HG02610 (cell line): ENCODE results near the gene FGF21.
A peak's percentile ranks its signal among the peaks of the same experiment; 100 is the strongest.

Experiments used
- ATAC-seq: cut with Tn5 transposase; IDR thresholded peaks from one replicate; pipeline ENCODE4 v1.9.1; 2021; ENCODE audit warnings: mild to moderate bottlenecking, moderate library complexity; ENCODE audit not compliant: unreplicated experiment

FGF21 gene

DNA sequence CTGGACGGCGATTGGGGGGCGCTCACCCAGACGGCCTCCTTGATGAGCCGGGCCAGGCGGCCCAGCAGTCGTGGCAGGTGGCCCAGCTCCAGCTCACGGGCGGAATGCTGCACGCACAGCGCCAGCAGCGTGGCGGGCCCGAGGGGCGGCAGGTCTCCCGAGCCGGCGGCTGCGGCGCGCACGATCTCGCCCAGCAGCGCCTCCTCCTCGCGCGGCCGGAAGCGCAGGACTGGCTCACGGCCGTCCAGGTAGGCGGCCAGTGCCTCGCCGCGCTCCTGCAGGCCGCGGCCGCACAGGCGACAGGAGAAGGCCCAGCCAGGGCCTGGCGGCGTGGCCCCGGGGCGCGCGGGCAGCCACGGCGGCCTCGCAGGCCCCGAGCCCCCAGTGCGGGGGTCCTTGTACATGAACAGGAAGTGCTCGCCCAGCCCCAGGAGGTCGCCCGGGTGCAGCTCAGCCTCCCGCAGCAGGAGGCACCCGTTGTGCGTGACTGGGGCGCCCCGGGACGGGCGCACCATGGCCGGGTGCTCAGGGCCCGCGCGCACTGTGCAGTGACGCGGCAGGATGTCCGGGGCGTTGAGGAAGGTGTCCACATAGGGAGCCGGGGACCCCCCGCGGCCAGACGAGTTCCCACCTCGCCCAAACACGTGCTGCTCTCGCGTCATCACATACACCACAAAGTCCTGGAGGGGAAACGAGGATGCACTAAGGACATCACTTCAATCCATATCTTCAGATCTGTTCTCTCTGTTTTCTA lies 26.2 kb upstream of the FGF21 start:
- ATAC-seq = no peak

DNA sequence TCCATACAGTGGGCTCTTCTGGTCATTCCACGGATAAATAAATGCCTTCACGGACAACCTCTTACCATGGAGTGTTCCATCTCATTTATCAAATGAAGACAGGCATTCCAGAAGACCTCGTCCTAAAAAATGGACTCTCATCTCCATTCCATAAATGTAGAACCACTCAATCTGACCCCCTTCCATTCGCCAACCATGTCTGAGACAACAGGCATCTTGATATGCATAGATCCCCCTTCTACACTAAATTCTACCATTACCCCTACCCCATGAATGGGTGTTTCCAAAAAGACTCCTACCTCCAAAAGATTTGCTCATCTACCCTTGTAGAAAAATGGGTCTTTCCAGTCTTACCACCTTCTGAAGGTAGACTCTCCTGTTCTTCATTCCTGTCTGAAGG lies 23.9 kb upstream of the FGF21 start:
- no peak for ATAC-seq

DNA sequence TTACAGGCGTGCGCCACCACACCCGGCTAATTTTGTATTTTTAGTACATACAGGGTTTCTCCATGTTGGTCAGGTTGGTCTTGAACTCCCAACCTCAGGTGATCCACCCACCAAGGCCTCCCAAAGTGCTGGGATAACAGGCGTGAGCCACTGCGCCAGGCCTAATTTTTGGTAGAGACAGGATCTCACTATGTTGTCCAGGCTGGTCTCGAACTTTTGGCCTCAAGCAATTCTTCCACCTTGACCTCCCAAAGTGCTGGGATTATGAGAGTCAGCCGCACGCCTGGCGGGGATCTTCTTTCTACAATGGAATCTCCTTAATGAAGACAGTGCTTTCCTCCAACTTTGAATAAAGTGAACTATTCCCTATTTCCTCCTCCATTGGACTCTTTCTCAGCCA lies 20.7 kb upstream of the FGF21 start:
- no peak for ATAC-seq

DNA sequence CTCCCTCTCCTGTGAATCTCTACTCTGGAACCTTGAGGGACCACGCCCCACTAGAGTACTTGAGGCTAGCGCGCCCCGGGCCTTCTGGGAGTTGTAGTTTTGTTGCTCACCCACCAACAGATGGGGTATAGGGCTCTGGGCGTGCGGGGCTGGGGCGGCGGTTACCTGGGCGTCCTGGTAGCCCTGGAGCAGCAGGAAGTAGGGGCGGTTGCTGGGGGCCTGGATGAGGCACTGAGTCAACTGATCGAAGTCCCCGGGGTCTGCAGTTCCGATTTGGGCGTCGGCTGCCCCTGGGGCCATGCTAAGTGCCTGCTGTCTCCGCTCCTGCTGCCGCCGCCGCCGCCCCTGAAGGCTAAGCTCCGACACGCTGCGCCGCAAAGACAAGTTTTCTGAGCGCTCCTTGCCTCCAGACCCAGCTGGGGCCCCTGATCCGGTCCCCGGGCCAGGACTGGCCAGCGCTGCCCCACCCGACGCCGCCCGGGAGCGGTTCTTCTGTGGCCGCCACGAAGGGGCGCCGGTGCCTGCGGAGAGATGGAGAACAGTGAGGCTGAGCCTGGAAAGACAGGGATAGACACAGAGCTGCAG lies 20.2 kb upstream of the FGF21 start:
- ATAC-seq = no peak

DNA sequence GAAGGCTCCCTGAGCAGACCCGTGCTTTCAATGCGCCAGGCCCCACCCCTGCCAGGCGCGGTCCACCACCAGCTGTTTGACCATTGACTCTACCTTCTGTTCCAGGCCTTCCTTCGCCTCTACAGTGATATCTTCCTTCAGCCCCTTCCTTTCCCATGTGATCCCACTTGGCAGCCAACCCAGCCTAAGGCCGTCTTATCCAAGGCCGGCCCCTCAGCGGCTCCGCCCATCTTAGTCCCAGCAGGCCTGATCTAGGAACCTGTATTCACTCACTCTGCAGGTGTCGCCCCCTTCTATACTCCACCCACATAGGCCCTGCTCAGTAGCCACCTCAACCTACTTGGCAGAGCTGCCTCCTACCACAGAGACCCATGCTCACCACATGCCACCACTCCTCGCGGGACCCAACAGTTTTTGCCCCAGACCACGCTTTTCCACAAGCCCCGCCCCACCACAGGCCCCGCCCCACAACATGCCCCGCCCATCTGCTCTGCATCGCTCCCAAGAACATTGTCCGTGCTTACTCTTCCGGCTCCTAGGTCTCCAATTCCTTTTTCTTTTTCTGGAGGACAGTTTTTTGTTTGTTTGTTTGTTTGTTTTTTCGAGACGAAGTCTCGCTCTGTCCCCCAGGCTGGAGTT lies 17.8 kb upstream of the FGF21 start:
- no peak for ATAC-seq

DNA sequence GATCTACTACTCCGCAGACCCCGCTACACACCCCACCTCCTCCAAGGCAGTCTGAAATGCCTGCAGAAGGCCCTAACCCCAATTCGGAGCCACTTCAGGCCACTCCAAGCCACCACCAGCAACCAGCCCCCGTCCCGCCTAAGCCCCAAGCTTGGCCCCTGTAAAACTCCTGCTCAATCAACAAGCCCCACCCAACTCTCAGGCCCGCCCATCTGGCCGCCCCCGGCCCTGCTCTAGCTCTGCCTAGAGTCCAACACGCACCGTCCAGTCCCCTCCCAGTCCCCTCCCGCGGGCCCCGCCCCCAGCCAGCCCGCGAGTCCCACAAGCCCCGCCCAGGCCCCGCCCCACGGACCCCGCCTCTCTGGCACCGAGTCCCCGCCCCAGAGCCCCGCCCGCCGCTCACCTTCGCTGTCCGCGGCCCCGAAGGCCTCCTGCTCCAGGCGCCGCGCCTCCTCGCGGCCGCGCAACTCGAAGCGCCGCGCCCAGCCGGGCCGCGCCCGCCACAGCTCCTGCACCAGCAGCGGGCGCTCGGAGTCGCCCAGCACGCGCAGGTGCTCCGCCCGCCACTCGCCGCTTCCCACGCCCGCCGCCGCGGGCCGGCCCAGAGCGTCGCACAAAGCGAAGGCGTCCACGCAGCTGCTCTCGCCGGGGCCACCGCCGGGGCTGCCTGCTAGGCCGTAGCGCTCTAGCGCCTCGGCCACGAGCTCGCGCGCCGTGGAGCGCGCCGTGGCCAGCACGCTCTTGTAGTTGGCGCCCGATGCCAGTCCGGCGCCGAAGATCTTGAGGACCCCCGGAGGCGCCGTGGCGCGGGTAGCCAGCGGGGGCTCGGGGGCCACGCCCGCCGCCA lies 16.5 kb upstream of the FGF21 start:
- peak; percentile 58 for ATAC-seq

- no peak for ATAC-seq
Observed at GRCh38 chr19:48739404-48740163, 15.7 kb upstream of the FGF21 start.

DNA sequence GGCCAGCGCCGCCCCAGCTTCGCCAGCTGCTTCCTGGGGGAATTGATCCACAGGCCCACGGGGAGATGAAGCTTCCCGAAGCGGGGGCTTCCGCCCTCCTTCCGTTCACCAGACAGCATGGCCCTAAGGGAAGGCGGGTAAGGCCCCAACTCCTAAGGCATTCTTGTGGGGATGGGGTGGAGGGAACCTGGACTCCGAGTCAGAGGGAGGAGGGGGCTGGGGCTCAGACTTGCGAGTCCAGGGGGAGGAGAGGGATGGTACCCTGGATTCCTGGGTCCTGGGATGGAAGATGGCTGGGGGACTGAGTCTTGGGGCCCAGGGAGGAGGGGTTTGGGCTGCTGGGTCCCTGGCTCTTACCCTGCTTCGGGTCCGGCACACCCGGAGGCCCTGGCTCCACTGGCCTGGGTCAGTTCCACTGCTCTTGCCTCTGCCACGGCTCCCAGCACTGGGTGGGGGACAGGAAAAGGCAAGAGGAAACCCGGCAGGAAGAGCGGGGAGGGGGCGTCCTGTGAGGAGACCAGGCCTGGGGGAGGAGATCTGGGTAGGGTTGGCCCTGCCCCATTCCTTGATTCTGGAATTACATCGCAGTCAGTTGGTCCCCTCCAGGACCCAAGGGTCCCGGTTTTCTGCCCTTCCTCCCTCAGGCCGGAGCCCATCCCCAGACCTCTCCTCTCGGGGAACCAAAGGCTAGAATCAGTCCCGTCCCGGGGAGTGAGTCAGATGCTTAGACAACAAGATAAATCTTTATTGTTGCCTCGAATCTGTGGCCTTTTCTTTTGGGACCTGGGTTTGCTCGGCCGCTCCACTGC lies 15.0 kb upstream of the FGF21 start, which contains the start of gene RASIP1:
Gene RASIP1, minus strand, starts transcription at position 447 of the 809 bp plus-strand sequence. Its CDS starts 328 bp downstream, at position 119.
- ATAC-seq = no peak

DNA sequence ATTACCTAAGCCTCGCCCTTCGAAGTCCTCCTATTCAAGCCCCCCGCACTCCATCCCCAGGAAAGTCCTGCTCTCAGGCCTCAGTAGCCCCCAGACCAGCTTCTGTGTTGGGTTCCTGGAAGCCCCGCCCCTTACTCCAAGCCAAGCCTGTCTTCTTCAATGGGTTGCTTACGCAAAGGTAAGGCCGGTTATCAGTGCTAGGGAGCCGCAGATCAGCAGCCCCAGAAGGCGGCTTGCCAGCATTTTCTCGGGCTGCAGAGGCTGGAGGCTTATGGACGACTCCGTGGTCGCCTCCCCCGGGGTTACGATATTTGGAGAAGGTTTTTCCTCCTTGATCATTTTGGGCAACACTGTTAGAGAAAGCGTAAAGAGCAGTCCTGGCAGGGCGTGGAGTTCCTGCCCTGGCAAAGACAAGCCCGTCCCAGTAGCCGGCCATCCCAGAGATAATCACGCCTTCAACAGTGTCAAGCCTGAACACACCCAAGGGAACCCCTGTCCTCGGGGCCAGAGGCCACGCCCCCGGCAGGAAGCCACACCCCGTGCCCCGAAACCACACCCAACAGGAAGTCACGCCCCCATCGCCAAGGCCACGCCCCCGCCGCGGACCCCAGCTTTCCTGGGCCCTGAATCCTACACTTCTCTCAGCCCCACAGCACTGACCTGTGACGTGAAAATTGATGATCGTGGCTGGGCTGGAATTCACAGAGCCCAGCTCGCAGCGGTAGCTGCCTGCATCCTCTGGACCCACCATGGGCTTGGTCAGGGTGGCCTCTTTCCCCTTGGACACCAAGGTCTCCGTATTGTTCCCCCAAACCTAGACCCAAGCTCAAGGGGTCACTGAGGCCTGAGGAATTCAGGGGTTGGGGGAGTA lies 14.0 kb upstream of the FGF21 start:
- no peak for ATAC-seq

- ATAC-seq = no peak
Observed at GRCh38 chr19:48742096-48742495, 13.2 kb upstream of the FGF21 start.

DNA sequence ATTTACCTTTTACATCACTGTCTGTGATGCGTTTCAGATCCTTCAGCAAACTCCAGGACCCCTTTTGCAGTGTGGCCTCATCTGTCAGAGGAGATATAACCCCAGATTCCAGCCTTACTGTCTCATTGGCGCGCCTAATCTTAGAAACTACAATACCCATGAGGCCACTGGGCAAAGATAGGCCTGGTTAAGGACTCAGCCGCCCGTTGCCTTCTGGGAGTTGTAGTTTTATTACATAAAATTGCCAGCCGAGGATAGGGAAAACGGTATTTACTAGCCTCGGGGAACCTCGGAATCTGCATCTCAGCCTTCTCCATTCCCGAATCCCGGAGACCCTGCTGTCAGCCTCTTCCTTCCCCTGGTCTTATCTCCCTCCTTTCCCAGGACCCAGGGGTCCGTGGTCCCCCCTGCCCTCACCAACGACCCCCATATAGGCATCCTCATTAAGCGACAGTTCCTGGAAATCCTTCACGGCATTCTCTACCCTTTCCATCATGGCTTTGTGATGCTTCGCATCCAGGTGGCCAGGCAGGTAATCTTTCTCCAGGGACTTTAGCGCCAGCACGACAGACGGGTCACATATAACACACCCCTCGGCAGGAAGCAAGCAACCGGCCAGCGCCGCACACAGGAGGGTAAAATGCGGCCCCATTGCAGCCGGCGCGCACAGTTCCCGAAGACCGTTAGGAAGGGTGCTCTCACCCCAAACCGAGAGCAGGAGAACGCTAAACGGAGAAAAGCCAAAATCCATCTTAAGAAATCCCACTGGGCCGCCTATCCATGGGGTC lies 9.9 kb upstream of the FGF21 start:
- ATAC-seq = no peak

GRCh38 chr19:48746110-48746509 lies 9.2 kb upstream of the FGF21 start:
- no peak for ATAC-seq

- no peak for ATAC-seq
Observed at GRCh38 chr19:48746738-48747575, 8.4 kb upstream of the FGF21 start, which contains the start of gene IZUMO1. Gene IZUMO1, minus strand, starts transcription at chr19:48746909. Its CDS starts 1,050 bp downstream, at chr19:48745859.

- ATAC-seq = no peak
Observed at GRCh38 chr19:48749571-48750198, 5.6 kb upstream of the FGF21 start.

DNA sequence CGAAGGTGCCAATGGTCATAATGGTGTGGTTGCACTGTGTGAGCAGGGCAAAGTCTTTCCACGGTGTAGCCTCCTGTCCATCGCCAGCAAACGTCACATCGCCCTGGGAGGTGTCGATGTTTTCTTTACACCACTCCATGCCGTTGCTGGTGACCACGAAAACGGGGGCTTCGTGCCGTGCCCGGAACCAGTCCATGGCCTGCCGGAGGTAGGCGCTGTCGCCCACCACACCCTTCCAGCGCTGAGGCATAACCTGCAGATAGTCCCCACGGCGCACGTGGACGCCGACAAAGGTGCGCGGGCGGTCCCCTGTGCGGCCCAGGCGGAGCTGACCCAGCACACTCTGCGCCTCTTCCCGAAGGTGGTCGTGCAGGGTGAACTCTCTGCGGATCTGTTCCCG lies 5.0 kb upstream of the FGF21 start:
- ATAC-seq = no peak

DNA sequence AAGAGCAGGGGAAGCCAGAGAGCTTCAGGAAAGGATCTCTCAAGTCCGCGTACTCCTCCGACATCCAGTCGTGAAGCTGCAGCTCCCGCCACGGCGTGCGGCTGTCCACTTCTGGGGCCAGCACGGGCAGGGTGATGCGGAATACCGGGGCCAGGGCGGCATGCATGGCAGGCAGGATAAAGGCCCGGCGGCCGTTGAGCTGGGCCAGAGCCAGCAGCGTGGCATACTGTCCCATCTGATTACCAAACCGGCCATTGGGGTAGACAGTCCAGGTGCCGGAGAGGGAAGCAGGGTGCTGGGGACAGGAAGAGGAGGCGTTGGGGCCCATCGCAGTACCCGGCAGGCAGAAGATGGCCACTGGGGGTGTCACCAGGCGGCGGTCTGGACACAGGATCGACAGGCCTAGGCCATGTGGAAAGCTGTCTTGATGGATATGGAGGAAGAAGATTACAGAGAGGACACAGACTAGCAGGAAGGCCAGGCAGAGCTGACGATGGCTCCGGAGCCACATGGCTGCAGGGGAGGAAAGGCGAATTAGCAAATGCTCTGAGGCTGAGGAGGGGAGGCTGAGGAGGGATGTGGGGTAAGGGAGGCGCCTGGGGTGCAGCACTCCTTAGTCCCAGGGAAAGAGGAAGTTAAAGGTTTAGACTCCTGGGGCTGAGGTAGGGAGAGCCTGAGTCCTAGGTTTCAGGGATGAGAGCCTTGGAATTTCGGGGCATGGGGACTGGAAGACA lies 4.4 kb upstream of the FGF21 start:
- ATAC-seq = no peak
